WERI-Rb-1 (cell line): Measurements from ENCODE around the gene UBIAD1.

Experiments used
- DNase-seq: peaks from one replicate; pipeline ENCODE4 v3.0.0-alpha.2; 2020
- H3K27ac ChIP-seq: fragments of 250-450 bp; sonication (Bioruptor Pico); 2 replicates; pipeline ENCODE4 v1.5.1; 2020; ENCODE audit warnings: mild to moderate bottlenecking, moderate library complexity
- H3K27me3 ChIP-seq: fragments of 250-450 bp; sonication (Bioruptor Pico); 2 replicates; pipeline ENCODE4 v1.5.1; 2021; ENCODE audit warnings: mild to moderate bottlenecking, low read depth, moderate library complexity; ENCODE audit not compliant: insufficient read depth, severe bottlenecking
- H3K36me3 ChIP-seq: fragments of 250-450 bp; sonication (Bioruptor Pico); 2 replicates; pipeline ENCODE4 v1.5.1; 2020; ENCODE audit warnings: mild to moderate bottlenecking, moderate library complexity
- H3K4me3 ChIP-seq: 2 replicates; pipeline ENCODE4 v1.5.1; 2011; ENCODE audit warnings: low read depth, mild to moderate bottlenecking, control low read depth, low read length
- H3K9me3 ChIP-seq: fragments of 250-450 bp; sonication (Bioruptor Pico); 2 replicates; pipeline ENCODE4 v1.5.1; 2021; ENCODE audit warnings: mild to moderate bottlenecking, moderate library complexity; ENCODE audit not compliant: severe bottlenecking
- CTCF ChIP-seq: IDR thresholded peaks from 2 replicates; pipeline ENCODE4 v1.5.1; 2011; ENCODE audit warnings: low read depth, mild to moderate bottlenecking, control low read depth, inconsistent platforms, low read length

UBIAD1 gene

GRCh38 chr1:11238311-11238710 lies 34.7 kb upstream of the UBIAD1 start:
- Histone ChIP-seq H3K27ac (peak overlapping the region; percentile 34), H3K36me3 (peaks cover 77% of the 10 kb centered on the region), H3K27me3 (no peaks in the 10 kb centered on the region), H3K9me3 (no peaks in the 10 kb centered on the region), H3K4me3 (no peak overlapping the region)
- DNase-seq: peak; percentile 78
- TF ChIP-seq CTCF: no peak

GRCh38 chr1:11245248-11245647 lies 27.8 kb upstream of the UBIAD1 start:
- TF ChIP-seq CTCF: no peak
- no peak for DNase-seq
- peaks cover 75% of the 10 kb centered on the region for H3K36me3 ChIP-seq

GRCh38 chr1:11245904-11246719 lies 26.9 kb upstream of the UBIAD1 start:
- peaks cover 75% of the 10 kb centered on the region for H3K36me3 ChIP-seq

More at GRCh38 chr1:11245248-11245647, 27.8 kb upstream of the UBIAD1 start:
- H3K27me3 ChIP-seq: no peaks in the 10 kb centered on the region
- H3K9me3 ChIP-seq: peaks cover under 1% of the 10 kb centered on the region
- no peak overlapping the region for H3K4me3 ChIP-seq
- no peak overlapping the region for H3K27ac ChIP-seq

GRCh38 chr1:11248169-11248568 lies 24.8 kb upstream of the UBIAD1 start:
- Histone ChIP-seq H3K9me3 (peaks cover 3% of the 10 kb centered on the region), H3K27ac (no peak overlapping the region), H3K27me3 (no peaks in the 10 kb centered on the region), H3K36me3 (peaks cover 77% of the 10 kb centered on the region), H3K4me3 (no peak overlapping the region)
- TF ChIP-seq CTCF: peak; percentile 39
- peak; percentile 8 for DNase-seq

More at GRCh38 chr1:11245904-11246719, 26.9 kb upstream of the UBIAD1 start:
- no peak for TF ChIP-seq CTCF
- Histone ChIP-seq H3K9me3 (peaks cover 3% of the 10 kb centered on the region), H3K27me3 (no peaks in the 10 kb centered on the region), H3K4me3 (no peak overlapping the region), H3K27ac (no peak overlapping the region)
- DNase-seq: no peak

- no peak for DNase-seq
- H3K36me3 ChIP-seq: peaks cover 81% of the 10 kb centered on the region
- no peak for TF ChIP-seq CTCF
- no peak overlapping the region for H3K27ac ChIP-seq
- no peaks in the 10 kb centered on the region for H3K27me3 ChIP-seq
- peaks cover 3% of the 10 kb centered on the region for H3K9me3 ChIP-seq
- H3K4me3 ChIP-seq: no peak overlapping the region
Observed at GRCh38 chr1:11252538-11252937, 20.5 kb upstream of the UBIAD1 start.
